ENCODE results near the gene KSR1. TPM values are rescaled to one million over a fixed set of nuclear protein-coding genes. Genes with fewer than 3 reads are reported as not detected.

KSR1 gene
- total and polyA plus RNA-seq, 10 of the 15 experiments (the other 5 are each of a cell fraction or from before 2014, with no cell fraction given): 0.97 to 66.6 (median 22.9) TPM

DNA sequence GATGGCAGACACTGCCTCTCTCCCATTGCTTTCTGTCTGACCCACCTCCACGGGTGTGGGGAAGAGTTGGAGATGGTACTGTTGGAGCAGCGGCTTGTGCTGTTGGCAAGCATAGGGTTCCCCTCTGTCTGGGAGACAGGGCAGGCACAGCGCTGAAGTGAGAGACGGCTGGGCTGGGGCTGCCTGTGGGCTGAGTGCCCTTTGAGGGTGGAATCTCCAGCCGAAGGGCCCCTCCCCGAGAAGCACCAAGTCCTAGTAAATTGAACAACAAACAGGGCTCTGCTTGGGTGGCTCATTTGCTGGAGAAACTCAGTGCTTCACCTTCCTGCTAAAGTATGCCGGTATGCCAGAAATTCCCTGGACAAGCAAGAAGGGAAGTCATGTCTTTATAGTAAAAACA is 79.7 kb downstream of the KSR1 start:
- H3K27ac ChIP-seq (ENCODE audit: control insufficient read depth, insufficient read depth): no peak overlapping the region
- no peak overlapping the region for H3K9ac ChIP-seq (ENCODE audit: control insufficient read depth, insufficient read depth, low read length)
- no peak overlapping the region for H3K4me3 ChIP-seq
- TF ChIP-seq RAD51 (IDR thresholded peaks at IDR 0.05) (no peak), NFYA (IDR thresholded peaks at IDR 0.05; ENCODE audit: borderline replicate concordance, low read depth, low read length) (no peak), KLF5 (IDR thresholded peaks at IDR 0.05; ENCODE audit: partially characterized antibody) (no peak)
- SMC1A ChIA-PET (ENCODE audit: uncharacterized antibody, unreplicated experiment): interaction anchor here (1.2 to 1.3 kb wide), 2 partner anchors 12 to 64 kb away, joined by 3 to 4 read pairs; no protein-coding TSS in a partner anchor
- H3K36me3 ChIP-seq (ENCODE audit: control insufficient read depth in 2 of 2, insufficient read depth in 2 of 2, low read length in 1 of 2): no peaks in the 10 kb centered on the region; a peak in 2 of 4 replicates
- H3K9me3 ChIP-seq (replicated peaks; ENCODE audit: control insufficient read depth, insufficient read depth, low read length): no peaks in the 10 kb centered on the region
- CTCF ChIA-PET: interaction anchor here (1.0 kb wide), 1 partner anchor 9 kb away, joined by 3 read pairs; no protein-coding TSS in a partner anchor
- FAIRE-seq (no peak), DNase-seq (ENCODE audit: low read depth, low spot score) (no peak), ATAC-seq (no peak)
- H3K4me1 ChIP-seq (ENCODE audit: control insufficient read depth, insufficient read depth, low read length): peaks cover 13% of the 10 kb centered on the region
- in situ Hi-C loops (cut with MboI) (no loop called here), intact Hi-C loops (cut with micrococcal nuclease; ENCODE audit: unreplicated experiment) (no loop called here)
- peaks cover 18% of the 10 kb centered on the region for H4K20me1 ChIP-seq (ENCODE audit: control insufficient read depth, insufficient read depth)
- BruUV-seq (replicated peaks): no TSS peak
- RAD21 ChIA-PET (ENCODE audit: unreplicated experiment): no interaction called here
- H3K79me2 ChIP-seq (ENCODE audit: control insufficient read depth, insufficient read depth, low read length): peaks cover 19% of the 10 kb centered on the region
- 89% methylated on average over 7 of the region's 7 CpGs for WGBS (ENCODE audit: insufficient coverage, insufficient replicate concordance, low lambda C conversion rate, missing lambda C conversion rate)
- H2AFZ ChIP-seq (ENCODE audit: control insufficient read depth, low read depth, low read length): no peak overlapping the region
- no peak overlapping the region for H3K4me2 ChIP-seq (ENCODE audit: control insufficient read depth, insufficient read depth)
- POLR2A ChIA-PET: no interaction called here
- no peaks in the 10 kb centered on the region for H3K27me3 ChIP-seq (replicated peaks in 1 of 2; ENCODE audit: control insufficient read depth in 2 of 2, insufficient read depth in 2 of 2, low read length in 1 of 2)

GRCh38 chr17:27536781-27537180 is 80.5 kb downstream of the KSR1 start:
- ChIA-PET POLR2A (no interaction called here), SMC1A (ENCODE audit: uncharacterized antibody, unreplicated experiment) (no interaction called here), CTCF (interaction anchor here (1.4 kb wide), 1 partner anchor 81 kb away, joined by 4 read pairs; no protein-coding TSS in a partner anchor), RAD21 (ENCODE audit: unreplicated experiment) (no interaction called here)
- H3K27ac ChIP-seq (ENCODE audit: control insufficient read depth, insufficient read depth): no peak overlapping the region
- intact Hi-C loops (cut with micrococcal nuclease; ENCODE audit: unreplicated experiment) (no loop called here), in situ Hi-C loops (cut with MboI) (no loop called here)
- peaks cover 16% of the 10 kb centered on the region for H3K4me1 ChIP-seq (ENCODE audit: control insufficient read depth, insufficient read depth, low read length)
- 86% methylated on average over 3 of the region's 3 CpGs for WGBS (ENCODE audit: insufficient coverage, insufficient replicate concordance, low lambda C conversion rate, missing lambda C conversion rate)
- H3K36me3 ChIP-seq (ENCODE audit: control insufficient read depth in 2 of 2, insufficient read depth in 2 of 2, low read length in 1 of 2): no peaks in the 10 kb centered on the region; a peak in 2 of 4 replicates
- DNase-seq (ENCODE audit: low read depth, low spot score) (no peak), FAIRE-seq (no peak), ATAC-seq (no peak)
- peaks cover 17% of the 10 kb centered on the region for H3K79me2 ChIP-seq (ENCODE audit: control insufficient read depth, insufficient read depth, low read length)
- peaks cover 18% of the 10 kb centered on the region for H4K20me1 ChIP-seq (ENCODE audit: control insufficient read depth, insufficient read depth)
- no peak overlapping the region for H3K9ac ChIP-seq (ENCODE audit: control insufficient read depth, insufficient read depth, low read length)
- BruUV-seq (replicated peaks): no TSS peak
- H3K4me2 ChIP-seq (ENCODE audit: control insufficient read depth, insufficient read depth): no peak overlapping the region
- no peak overlapping the region for H3K4me3 ChIP-seq
- H3K9me3 ChIP-seq (replicated peaks; ENCODE audit: control insufficient read depth, insufficient read depth, low read length): no peaks in the 10 kb centered on the region
- no peak overlapping the region for H2AFZ ChIP-seq (ENCODE audit: control insufficient read depth, low read depth, low read length)
- no peaks in the 10 kb centered on the region for H3K27me3 ChIP-seq (replicated peaks in 1 of 2; ENCODE audit: control insufficient read depth in 2 of 2, insufficient read depth in 2 of 2, low read length in 1 of 2)
- TF ChIP-seq SMAD5 (IDR thresholded peaks at IDR 0.05; ENCODE audit: low read depth) (no peak), IKZF1 (conservative IDR thresholded peaks at IDR 0.05) (no peak), MEF2B (IDR thresholded peaks at IDR 0.05; ENCODE audit: partially characterized antibody, poor library complexity, severe bottlenecking) (no peak), BCLAF1 (IDR thresholded peaks at IDR 0.05) (no peak), PRDM15 (CRISPR knock-in tag; IDR thresholded peaks at IDR 0.05) (no peak), ZBTB33 (IDR thresholded peaks at IDR 0.05) (no peak)

Measured in GM12878 (cell line).